ENCODE data around the gene FBRSL1. TPM values are rescaled to one million over a fixed set of nuclear protein-coding genes. Genes with fewer than 3 reads are reported as not detected.

The FBRSL1 gene
- total and polyA plus RNA-seq, 2 experiments from 2014 or later = 0.63 to 4.6 TPM

GRCh38 chr12:132507161-132507538 is 17.2 kb downstream of the FBRSL1 start:
- TF ChIP-seq EZH2 (IDR thresholded peaks at IDR 0.05; ENCODE audit: insufficient read depth, poor library complexity, severe bottlenecking) (no peak), EZH2phosphoT487 (IDR thresholded peaks at IDR 0.05; ENCODE audit: insufficient read depth, low read depth) (no peak)
- no peak overlapping the region for H3K27ac ChIP-seq
- no peaks in the 10 kb centered on the region; the same call in none of the 2 replicates for H4K20me1 ChIP-seq (ENCODE audit: insufficient read depth)
- WGBS, 2 experiments (ENCODE audit: low coverage in 1 of 2, low lambda C conversion rate in 2 of 2, missing lambda C conversion rate in 2 of 2) = 50 to 58% methylated on average over 15 of the region's 15 CpGs
- H3K9me2 ChIP-seq (ENCODE audit: insufficient read depth) = no peaks in the 10 kb centered on the region
- peaks cover 50% of the 10 kb centered on the region for H3K79me2 ChIP-seq (ENCODE audit: insufficient read depth)
- H2AFZ ChIP-seq = no peak overlapping the region
- no peaks in the 10 kb centered on the region for H3K9me3 ChIP-seq (ENCODE audit: low read depth)
- H3K36me3 ChIP-seq (ENCODE audit: low read depth) = no peaks in the 10 kb centered on the region
- H3K4me3 ChIP-seq = peak overlapping the region; percentile 36; the same call in 1 of the 2 replicates
- H3K27me3 ChIP-seq (replicated peaks; ENCODE audit: insufficient read depth) = no peaks in the 10 kb centered on the region
- peak overlapping the region; percentile 19; the same call in 1 of the 2 replicates for H3K9ac ChIP-seq
- H3F3A ChIP-seq (ENCODE audit: insufficient read depth) = no peaks in the 10 kb centered on the region
- DNase-seq = no peak
- in situ Hi-C loops (cut with MboI) = no loop called here
- H3K4me2 ChIP-seq (ENCODE audit: unreplicated experiment) = peak overlapping the region; percentile 35
- H3K4me1 ChIP-seq (ENCODE audit: insufficient read depth) = peaks cover 5% of the 10 kb centered on the region; the same call in 1 of the 2 replicates

- 91 to 95% methylated on average over 28 to 29 of the region's 31 CpGs for WGBS, 2 experiments (ENCODE audit: low coverage in 1 of 2, low lambda C conversion rate in 2 of 2, missing lambda C conversion rate in 2 of 2)
- no peak for TF ChIP-seq EZH2 (IDR thresholded peaks at IDR 0.05; ENCODE audit: insufficient read depth, poor library complexity, severe bottlenecking)
- no peak for TF ChIP-seq EZH2phosphoT487 (IDR thresholded peaks at IDR 0.05; ENCODE audit: insufficient read depth, low read depth)
- H3K4me2 ChIP-seq (ENCODE audit: unreplicated experiment) = no peak overlapping the region
- H3K4me1 ChIP-seq (ENCODE audit: insufficient read depth) = peaks cover 5% of the 10 kb centered on the region; the same call in 1 of the 2 replicates
- H3K9me2 ChIP-seq (ENCODE audit: insufficient read depth) = no peaks in the 10 kb centered on the region
- H3K36me3 ChIP-seq (ENCODE audit: low read depth) = no peaks in the 10 kb centered on the region
- H3K4me3 ChIP-seq = no peak overlapping the region
- no peak overlapping the region for H2AFZ ChIP-seq
- H4K20me1 ChIP-seq (ENCODE audit: insufficient read depth) = no peaks in the 10 kb centered on the region; the same call in 1 of the 2 replicates
- no peaks in the 10 kb centered on the region for H3F3A ChIP-seq (ENCODE audit: insufficient read depth)
- no peak overlapping the region for H3K27ac ChIP-seq
- H3K79me2 ChIP-seq (ENCODE audit: insufficient read depth) = peaks cover 46% of the 10 kb centered on the region
- no peak for DNase-seq
- no peaks in the 10 kb centered on the region for H3K27me3 ChIP-seq (replicated peaks; ENCODE audit: insufficient read depth)
- no peaks in the 10 kb centered on the region for H3K9me3 ChIP-seq (ENCODE audit: low read depth)
- H3K9ac ChIP-seq = no peak overlapping the region
- in situ Hi-C loops (cut with MboI) = no loop called here
Measured at GRCh38 chr12:132507656-132508490, 17.9 kb downstream of the FBRSL1 start.

GRCh38 chr12:132508491-132508740 is 18.5 kb downstream of the FBRSL1 start:
- TF ChIP-seq EZH2 (IDR thresholded peaks at IDR 0.05; ENCODE audit: insufficient read depth, poor library complexity, severe bottlenecking) (no peak), EZH2phosphoT487 (IDR thresholded peaks at IDR 0.05; ENCODE audit: insufficient read depth, low read depth) (no peak)
- Histone ChIP-seq H3K4me1 (ENCODE audit: insufficient read depth) (peaks cover 5% of the 10 kb centered on the region; the same call in 1 of the 2 replicates), H3K4me3 (no peak overlapping the region), H3F3A (ENCODE audit: insufficient read depth) (no peaks in the 10 kb centered on the region), H4K20me1 (ENCODE audit: insufficient read depth) (no peaks in the 10 kb centered on the region; the same call in 1 of the 2 replicates), H3K9ac (no peak overlapping the region), H3K4me2 (ENCODE audit: unreplicated experiment) (no peak overlapping the region), H2AFZ (no peak overlapping the region), H3K9me2 (ENCODE audit: insufficient read depth) (no peaks in the 10 kb centered on the region), H3K36me3 (ENCODE audit: low read depth) (no peaks in the 10 kb centered on the region), H3K27me3 (replicated peaks; ENCODE audit: insufficient read depth) (no peaks in the 10 kb centered on the region), H3K79me2 (ENCODE audit: insufficient read depth) (peaks cover 40% of the 10 kb centered on the region), H3K27ac (no peak overlapping the region), H3K9me3 (ENCODE audit: low read depth) (no peaks in the 10 kb centered on the region)
- no peak for DNase-seq
- in situ Hi-C loops (cut with MboI) = no loop called here
- 92 to 93% methylated on average over 15 to 16 of the region's 16 CpGs for WGBS, 2 experiments (ENCODE audit: low coverage in 1 of 2, low lambda C conversion rate in 2 of 2, missing lambda C conversion rate in 2 of 2)

- Histone ChIP-seq H2AFZ (no peak overlapping the region), H3K4me2 (ENCODE audit: unreplicated experiment) (no peak overlapping the region), H3K79me2 (ENCODE audit: insufficient read depth) (peaks cover 33% of the 10 kb centered on the region), H4K20me1 (ENCODE audit: insufficient read depth) (no peaks in the 10 kb centered on the region), H3K36me3 (ENCODE audit: low read depth) (no peaks in the 10 kb centered on the region), H3K9me2 (ENCODE audit: insufficient read depth) (no peaks in the 10 kb centered on the region), H3K27me3 (replicated peaks; ENCODE audit: insufficient read depth) (no peaks in the 10 kb centered on the region), H3K4me1 (ENCODE audit: insufficient read depth) (peaks cover 5% of the 10 kb centered on the region; the same call in 1 of the 2 replicates), H3K4me3 (no peak overlapping the region), H3K9ac (no peak overlapping the region), H3K9me3 (ENCODE audit: low read depth) (no peaks in the 10 kb centered on the region), H3F3A (ENCODE audit: insufficient read depth) (no peaks in the 10 kb centered on the region), H3K27ac (no peak overlapping the region)
- in situ Hi-C loops (cut with MboI) = no loop called here
- DNase-seq = no peak
- WGBS, 2 experiments (ENCODE audit: low coverage in 1 of 2, low lambda C conversion rate in 2 of 2, missing lambda C conversion rate in 2 of 2) = 94 to 95% methylated on average over 41 to 53 of the region's 53 CpGs
- TF ChIP-seq EZH2phosphoT487 (IDR thresholded peaks at IDR 0.05; ENCODE audit: insufficient read depth, low read depth) (no peak), EZH2 (IDR thresholded peaks at IDR 0.05; ENCODE audit: insufficient read depth, poor library complexity, severe bottlenecking) (no peak)
Measured at GRCh38 chr12:132508860-132509732, 19.1 kb downstream of the FBRSL1 start.

Data from GM23248 (cell line).